ENCODE results near the gene MITF.

DNA sequence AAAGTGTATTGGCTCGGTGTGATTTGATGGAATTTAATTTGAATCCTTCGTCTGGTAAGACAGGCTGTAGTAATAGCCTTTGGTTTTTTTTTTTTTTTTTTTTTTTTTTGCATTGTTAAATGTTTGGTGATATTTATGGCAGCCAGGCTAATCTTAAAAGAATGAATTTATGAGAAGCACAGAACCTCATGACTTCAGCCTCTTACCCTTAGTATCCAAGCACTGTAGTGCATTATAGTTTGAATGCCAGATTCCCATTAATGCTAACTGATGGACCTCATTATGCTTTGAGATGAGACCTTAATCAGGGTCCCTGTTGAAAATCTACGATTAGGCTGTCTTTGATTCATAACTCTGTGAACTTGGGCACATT is 149.7 kb downstream of the MITF start:
- TF ChIP-seq, protein P1, sequence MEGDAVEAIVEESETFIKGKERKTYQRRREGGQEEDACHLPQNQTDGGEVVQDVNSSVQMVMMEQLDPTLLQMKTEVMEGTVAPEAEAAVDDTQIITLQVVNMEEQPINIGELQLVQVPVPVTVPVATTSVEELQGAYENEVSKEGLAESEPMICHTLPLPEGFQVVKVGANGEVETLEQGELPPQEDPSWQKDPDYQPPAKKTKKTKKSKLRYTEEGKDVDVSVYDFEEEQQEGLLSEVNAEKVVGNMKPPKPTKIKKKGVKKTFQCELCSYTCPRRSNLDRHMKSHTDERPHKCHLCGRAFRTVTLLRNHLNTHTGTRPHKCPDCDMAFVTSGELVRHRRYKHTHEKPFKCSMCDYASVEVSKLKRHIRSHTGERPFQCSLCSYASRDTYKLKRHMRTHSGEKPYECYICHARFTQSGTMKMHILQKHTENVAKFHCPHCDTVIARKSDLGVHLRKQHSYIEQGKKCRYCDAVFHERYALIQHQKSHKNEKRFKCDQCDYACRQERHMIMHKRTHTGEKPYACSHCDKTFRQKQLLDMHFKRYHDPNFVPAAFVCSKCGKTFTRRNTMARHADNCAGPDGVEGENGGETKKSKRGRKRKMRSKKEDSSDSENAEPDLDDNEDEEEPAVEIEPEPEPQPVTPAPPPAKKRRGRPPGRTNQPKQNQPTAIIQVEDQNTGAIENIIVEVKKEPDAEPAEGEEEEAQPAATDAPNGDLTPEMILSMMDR (IDR thresholded peaks at IDR 0.05), result no peak
- no peak for TF ChIP-seq POLR2A (IDR thresholded peaks at IDR 0.05)

All from right lobe of liver (tissue), 4 donors.